ENCODE data around the gene TRDN.

DNA sequence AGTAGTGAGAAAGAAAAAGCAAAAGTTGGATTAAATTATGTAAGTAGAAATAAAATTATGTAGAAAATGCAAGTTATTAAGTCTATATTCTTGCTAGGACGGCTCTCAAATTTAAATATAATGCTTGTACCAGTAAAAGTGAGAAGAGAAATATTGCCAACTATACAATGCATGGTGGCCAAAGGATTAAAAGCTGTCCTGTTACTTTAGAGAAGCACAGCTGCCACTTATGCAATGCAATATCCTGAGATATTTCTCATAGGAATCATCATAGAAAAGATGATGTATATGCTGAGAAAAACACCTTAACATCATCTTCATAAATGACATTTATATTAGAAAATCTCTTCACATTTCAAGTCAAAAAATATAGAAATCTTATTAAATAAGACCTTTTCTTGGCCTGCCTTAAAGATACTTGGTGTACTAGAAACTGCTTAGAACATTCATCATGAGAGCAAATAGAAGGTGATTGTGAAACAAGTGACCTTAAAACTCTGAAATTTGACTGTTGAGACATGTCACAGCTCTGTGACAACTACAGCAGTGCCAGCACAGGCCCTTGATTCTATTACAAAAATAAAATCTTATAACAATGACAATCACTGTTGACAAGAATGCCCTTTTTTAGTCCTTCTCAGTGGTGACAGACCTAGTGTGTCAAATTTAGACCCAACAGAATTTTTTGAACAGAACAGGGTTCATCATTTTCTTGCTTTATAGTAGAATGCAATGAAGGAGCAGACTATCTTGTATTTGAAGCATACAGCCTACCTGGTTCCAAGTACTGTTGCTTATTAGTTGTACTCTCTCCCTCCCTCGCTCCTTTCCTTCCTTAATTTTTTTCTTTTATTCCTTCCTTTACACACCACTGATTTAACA is 467.6 kb downstream of the TRDN start:
- TF ChIP-seq, protein P1, sequence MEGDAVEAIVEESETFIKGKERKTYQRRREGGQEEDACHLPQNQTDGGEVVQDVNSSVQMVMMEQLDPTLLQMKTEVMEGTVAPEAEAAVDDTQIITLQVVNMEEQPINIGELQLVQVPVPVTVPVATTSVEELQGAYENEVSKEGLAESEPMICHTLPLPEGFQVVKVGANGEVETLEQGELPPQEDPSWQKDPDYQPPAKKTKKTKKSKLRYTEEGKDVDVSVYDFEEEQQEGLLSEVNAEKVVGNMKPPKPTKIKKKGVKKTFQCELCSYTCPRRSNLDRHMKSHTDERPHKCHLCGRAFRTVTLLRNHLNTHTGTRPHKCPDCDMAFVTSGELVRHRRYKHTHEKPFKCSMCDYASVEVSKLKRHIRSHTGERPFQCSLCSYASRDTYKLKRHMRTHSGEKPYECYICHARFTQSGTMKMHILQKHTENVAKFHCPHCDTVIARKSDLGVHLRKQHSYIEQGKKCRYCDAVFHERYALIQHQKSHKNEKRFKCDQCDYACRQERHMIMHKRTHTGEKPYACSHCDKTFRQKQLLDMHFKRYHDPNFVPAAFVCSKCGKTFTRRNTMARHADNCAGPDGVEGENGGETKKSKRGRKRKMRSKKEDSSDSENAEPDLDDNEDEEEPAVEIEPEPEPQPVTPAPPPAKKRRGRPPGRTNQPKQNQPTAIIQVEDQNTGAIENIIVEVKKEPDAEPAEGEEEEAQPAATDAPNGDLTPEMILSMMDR (IDR thresholded peaks at IDR 0.05; ENCODE audit: low read depth, low read length, poor library complexity, severe bottlenecking): no peak
- no peak for TF ChIP-seq EZH2phosphoT487 (IDR thresholded peaks at IDR 0.05; ENCODE audit: borderline replicate concordance, low read length)

Data from DOHH2 (cell line).